Neural cell (in vitro differentiated cells): ENCODE measurements around the gene JCHAIN. TPM values are rescaled to one million over a fixed set of nuclear protein-coding genes. Genes with fewer than 3 reads are reported as not detected.

Experiments
- H2AFZ ChIP-seq: fragments of 200-600, 300-800 bp; sonication (generic), shearing (Covaris generic); 2 replicates; pipeline ENCODE4 v1.6.0; 2014; ENCODE audit warnings: low read depth, mild to moderate bottlenecking, antibody characterized with exemption, low read length, moderate library complexity
- H3F3A ChIP-seq: fragments of 200-600 bp; shearing (Covaris generic); 2 replicates; pipeline ENCODE4 v1.6.1; 2016; ENCODE audit warnings: mild to moderate bottlenecking, moderate library complexity, mixed read lengths, antibody characterized with exemption, low read length; ENCODE audit not compliant: insufficient read depth, poor library complexity, severe bottlenecking
- H3K27ac ChIP-seq: fragments of 200-600, 300-800 bp; sonication (generic), shearing (Covaris generic); 2 replicates; pipeline ENCODE4 v1.5.1; 2014; ENCODE audit warnings: mild to moderate bottlenecking, low read length, moderate library complexity
- H3K27me3 ChIP-seq: fragments of 300-800, 200-600 bp; sonication (generic), shearing (Covaris generic); 2 replicates; pipeline ENCODE4 v1.6.0; 2014; ENCODE audit warnings: mild to moderate bottlenecking, low read depth, low read length, moderate library complexity; ENCODE audit not compliant: insufficient read depth
- H3K36me3 ChIP-seq: fragments of 300-800, 200-600 bp; sonication (generic), shearing (Covaris generic); 2 replicates; pipeline ENCODE4 v1.5.1; 2014; ENCODE audit warnings: mild to moderate bottlenecking, antibody characterized with exemption, low read length, moderate library complexity; ENCODE audit not compliant: insufficient read depth
- H3K4me2 ChIP-seq: fragments of 300-800, 200-600 bp; sonication (generic), shearing (Covaris generic); 2 replicates; pipeline ENCODE4 v1.6.0; 2014; ENCODE audit warnings: mild to moderate bottlenecking, low read length
- H3K4me3 ChIP-seq: fragments of 300-800, 200-600 bp; sonication (generic), shearing (Covaris generic); 2 replicates; pipeline ENCODE4 v1.5.1; 2014; ENCODE audit warnings: mild to moderate bottlenecking, low read length, moderate library complexity
- H3K79me2 ChIP-seq: fragments of 200-600 bp; shearing (Covaris generic); replicated peaks from 2 replicates; pipeline ENCODE4 v1.6.0; 2014; ENCODE audit warnings: mild to moderate bottlenecking, low read length, moderate library complexity; ENCODE audit not compliant: insufficient read depth
- H3K9ac ChIP-seq: fragments of 300-800, 200-600 bp; sonication (generic), shearing (Covaris generic); 2 replicates; pipeline ENCODE4 v1.6.1; 2016; ENCODE audit warnings: mild to moderate bottlenecking, low read length, mixed read lengths
- H3K9me2 ChIP-seq: fragments of 200-600 bp; shearing (Covaris generic); 2 replicates; pipeline ENCODE4 v1.6.1; 2016; ENCODE audit warnings: mild to moderate bottlenecking, low read length, mixed read lengths; ENCODE audit not compliant: insufficient read depth
- H3K9me3 ChIP-seq: fragments of 200-600, 300-800 bp; sonication (generic), shearing (Covaris generic); 2 replicates; pipeline ENCODE4 v1.6.1; 2016; ENCODE audit warnings: mild to moderate bottlenecking, mixed run types, low read length, moderate library complexity, mixed read lengths
- H4K20me1 ChIP-seq: fragments of 200-600 bp; shearing (Covaris generic); 2 replicates; pipeline ENCODE4 v1.6.1; 2016; ENCODE audit warnings: mild to moderate bottlenecking, mixed run types; ENCODE audit not compliant: insufficient read depth
- CTCF ChIP-seq: fragments of 450-650 bp; IDR thresholded peaks from 2 replicates; pipeline ENCODE4 v1.5.1; 2014; ENCODE audit warnings: antibody characterized with exemption, mild to moderate bottlenecking, moderate library complexity; ENCODE audit not compliant: poor library complexity, severe bottlenecking
- EP300 ChIP-seq: fragments of 450-650 bp; conservative IDR thresholded peaks from 2 replicates; pipeline ENCODE4 v1.6.1; 2014; ENCODE audit warnings: antibody characterized with exemption, mild to moderate bottlenecking, moderate library complexity; ENCODE audit not compliant: poor library complexity, severe bottlenecking
- EZH2 ChIP-seq: fragments of 200-600, 300-800 bp; shearing (Covaris generic), sonication (generic); IDR thresholded peaks from 2 replicates; pipeline ENCODE4 v1.6.1; 2014; ENCODE audit warnings: antibody characterized with exemption, low read length, borderline replicate concordance, mild to moderate bottlenecking; ENCODE audit not compliant: insufficient read depth, poor library complexity, severe bottlenecking
- MXI1 ChIP-seq: fragments of 450-650 bp; conservative IDR thresholded peaks from 2 replicates; pipeline ENCODE4 v1.6.1; 2014; ENCODE audit warnings: antibody characterized with exemption, mild to moderate bottlenecking; ENCODE audit not compliant: poor library complexity, severe bottlenecking
- POLR2AphosphoS5 ChIP-seq: IDR thresholded peaks from 2 replicates; pipeline ENCODE4 v1.6.1; 2012
- RAD21 ChIP-seq: fragments of 450-650 bp; conservative IDR thresholded peaks from 2 replicates; pipeline ENCODE4 v1.6.1; 2014; ENCODE audit warnings: antibody characterized with exemption, mild to moderate bottlenecking, moderate library complexity
- REST ChIP-seq: IDR thresholded peaks from 2 replicates; pipeline ENCODE4 v1.6.1; 2012; ENCODE audit warnings: borderline replicate concordance
- SMC3 ChIP-seq: fragments of 450-650 bp; conservative IDR thresholded peaks from 2 replicates; pipeline ENCODE4 v1.6.1; 2014; ENCODE audit warnings: antibody characterized with exemption, mild to moderate bottlenecking, moderate library complexity; ENCODE audit not compliant: poor library complexity
- TAF1 ChIP-seq: IDR thresholded peaks from 2 replicates; pipeline ENCODE4 v1.6.1; 2012; ENCODE audit warnings: low read depth
- polyA plus RNA-seq: library from polyadenylated mRNA; depleted of rRNA; stranded (reverse); fragments of >200 nt; gene quantifications from 2 replicates; pipeline ENCODE4 v1.2.3, GENCODE V29; 2014

JCHAIN gene
- polyA plus RNA-seq, 1 donor from 2014 or later = not detected

GRCh38 chr4:70627620-70628019 lies 38.7 kb downstream of the JCHAIN start:
- H3K79me2 ChIP-seq = no peaks in the 10 kb centered on the region
- TF ChIP-seq RAD21 (no peak), CTCF (no peak), TAF1 (no peak), MXI1 (no peak), EZH2 (no peak), POLR2AphosphoS5 (no peak), SMC3 (no peak), REST (no peak), EP300 (no peak)
- H3K4me3 ChIP-seq = no peak overlapping the region
- H4K20me1 ChIP-seq = no peaks in the 10 kb centered on the region
- no peak overlapping the region for H3K27ac ChIP-seq
- H3K4me2 ChIP-seq = no peak overlapping the region
- no peaks in the 10 kb centered on the region for H3K9me3 ChIP-seq
- H3F3A ChIP-seq = no peaks in the 10 kb centered on the region
- no peaks in the 10 kb centered on the region for H3K9me2 ChIP-seq
- H3K36me3 ChIP-seq = no peaks in the 10 kb centered on the region
- no peak overlapping the region for H2AFZ ChIP-seq
- no peak overlapping the region for H3K9ac ChIP-seq
- H3K27me3 ChIP-seq = no peaks in the 10 kb centered on the region

GRCh38 chr4:70624226-70624793 lies 42.0 kb downstream of the JCHAIN start:
- Histone ChIP-seq H3K79me2 (no peaks in the 10 kb centered on the region), H3K4me2 (no peak overlapping the region), H3K27me3 (no peaks in the 10 kb centered on the region), H3F3A (no peaks in the 10 kb centered on the region), H4K20me1 (no peaks in the 10 kb centered on the region), H3K36me3 (no peaks in the 10 kb centered on the region), H3K27ac (no peak overlapping the region), H3K9ac (no peak overlapping the region), H3K9me2 (no peaks in the 10 kb centered on the region), H2AFZ (no peak overlapping the region), H3K4me3 (no peak overlapping the region), H3K9me3 (no peaks in the 10 kb centered on the region)
- peak; percentile 15 for TF ChIP-seq EP300
- TF ChIP-seq EZH2 = no peak
